ENCODE data around the gene OR8D2. TPM values are rescaled to one million over a fixed set of nuclear protein-coding genes. Genes with fewer than 3 reads are reported as not detected.

OR8D2 gene
- total RNA-seq, result not detected

GRCh38 chr11:124320097-124320496 is at the start of gene OR8D2:
OR8D2 (minus strand) TSS chr11:124320197; CDS start chr11:124320197, 0 bp downstream.
- DNase-seq, result no peak

GRCh38 chr11:124359566-124359965 is 39.6 kb upstream of the OR8D2 start:
- DNase-seq, result no peak

- DNase-seq, result no peak
These were observed 26.4 kb upstream of the OR8D2 start for GRCh38 chr11:124346311-124346955.

DNA sequence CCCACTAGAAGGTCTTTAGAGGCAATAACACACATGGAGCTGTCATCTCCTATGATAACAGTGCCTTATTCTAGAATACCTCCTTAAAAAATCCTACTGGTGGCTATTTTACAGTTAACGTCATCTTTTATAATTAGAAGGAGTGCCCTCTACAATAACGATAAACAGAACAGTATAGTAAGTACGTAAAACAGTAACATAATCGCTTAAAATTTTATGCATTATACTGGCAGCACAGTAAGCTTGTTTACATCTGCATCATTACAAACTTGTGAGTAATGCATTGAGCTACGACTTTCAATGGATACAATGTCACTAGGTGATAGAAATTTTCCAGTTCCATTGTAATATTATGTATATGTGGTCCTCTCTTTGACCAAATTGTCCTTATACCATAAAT is 24.3 kb upstream of the OR8D2 start:
- DNase-seq, result no peak

DNA sequence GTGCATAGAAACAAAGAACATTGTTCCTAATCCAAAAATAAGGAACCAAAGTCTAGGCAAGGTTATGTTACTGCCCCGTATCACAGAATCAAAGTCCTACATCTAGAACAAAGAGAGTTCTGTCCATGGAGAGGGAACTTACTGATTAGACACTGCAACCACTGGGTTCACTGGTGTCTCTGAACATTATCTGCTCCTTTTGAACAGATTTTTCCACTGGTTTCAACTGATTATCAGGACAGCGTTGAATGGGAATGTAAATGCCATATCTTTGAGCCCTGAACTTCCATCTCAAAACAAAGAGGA is 20.1 kb upstream of the OR8D2 start:
- DNase-seq, result no peak

DNA sequence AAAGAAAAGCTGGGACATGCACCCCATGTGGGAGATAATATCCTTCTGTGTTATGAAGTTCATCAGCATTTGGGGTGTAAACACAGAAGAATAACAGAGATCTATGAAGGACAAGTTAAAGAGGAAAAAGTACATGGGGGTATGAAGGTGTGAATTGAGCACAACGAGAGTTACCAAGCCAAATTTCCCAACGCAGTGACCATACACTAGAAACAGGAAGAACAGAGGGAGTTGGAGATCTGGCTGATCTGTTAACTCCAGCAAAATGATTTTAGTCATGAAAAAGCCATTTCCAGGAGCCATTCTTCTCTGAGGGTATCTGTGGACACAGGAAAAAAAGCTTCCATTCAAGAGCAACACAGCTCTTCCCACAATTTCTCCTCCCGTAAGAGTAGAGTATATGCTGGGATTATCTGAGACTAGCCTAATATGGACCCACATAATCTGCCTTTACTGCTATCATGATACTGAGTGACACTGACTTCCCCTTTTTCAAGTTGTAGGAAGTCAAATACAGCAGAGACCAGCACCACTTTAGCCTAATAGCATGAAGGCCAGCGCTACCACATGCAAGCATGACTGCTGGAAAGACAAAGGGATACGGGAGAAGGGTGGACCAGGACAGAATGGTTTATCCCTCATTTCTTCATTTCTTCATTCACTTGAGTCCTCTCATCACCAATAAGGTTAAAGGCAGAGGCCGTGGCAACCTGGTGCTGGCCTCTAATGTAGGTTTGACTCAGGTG is 19.6 kb upstream of the OR8D2 start:
- no peak for DNase-seq

- no peak for DNase-seq
These were observed 11.9 kb upstream of the OR8D2 start for GRCh38 chr11:124331873-124332272.

DNA sequence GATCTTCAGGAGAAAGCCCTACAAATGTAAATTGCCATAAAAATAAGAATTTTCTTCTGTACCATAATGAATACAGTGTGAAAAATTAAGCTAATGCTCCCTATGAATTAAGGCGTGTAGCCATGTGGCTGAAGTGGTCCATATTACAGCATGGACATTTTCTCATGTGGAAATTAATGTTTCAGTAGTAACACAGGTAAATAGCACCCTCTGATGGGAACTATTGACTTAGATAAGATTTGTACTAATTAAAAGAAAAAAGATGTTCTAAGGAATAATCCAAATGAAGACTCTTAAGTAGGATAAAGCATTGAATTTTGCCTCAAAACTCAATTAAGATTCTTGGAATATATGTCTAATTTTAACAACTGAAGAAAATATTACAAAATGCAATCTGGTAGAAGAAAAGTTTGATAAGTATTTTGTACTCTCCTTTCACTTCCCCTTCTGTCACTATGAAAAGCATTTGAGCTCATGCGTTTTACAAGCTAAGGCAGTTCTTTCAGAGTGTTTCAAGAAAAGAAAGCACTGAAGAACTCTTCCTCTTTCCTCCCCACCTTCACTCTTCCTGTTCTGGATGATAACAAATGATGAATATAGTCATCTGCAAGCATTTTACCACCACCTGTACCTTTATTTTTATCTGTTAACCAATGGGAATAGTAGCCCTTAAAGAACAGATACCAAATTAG is 9.9 kb upstream of the OR8D2 start:
- no peak for DNase-seq

- no peak for DNase-seq
These were observed 7.8 kb upstream of the OR8D2 start for GRCh38 chr11:124327775-124328174.

DNA sequence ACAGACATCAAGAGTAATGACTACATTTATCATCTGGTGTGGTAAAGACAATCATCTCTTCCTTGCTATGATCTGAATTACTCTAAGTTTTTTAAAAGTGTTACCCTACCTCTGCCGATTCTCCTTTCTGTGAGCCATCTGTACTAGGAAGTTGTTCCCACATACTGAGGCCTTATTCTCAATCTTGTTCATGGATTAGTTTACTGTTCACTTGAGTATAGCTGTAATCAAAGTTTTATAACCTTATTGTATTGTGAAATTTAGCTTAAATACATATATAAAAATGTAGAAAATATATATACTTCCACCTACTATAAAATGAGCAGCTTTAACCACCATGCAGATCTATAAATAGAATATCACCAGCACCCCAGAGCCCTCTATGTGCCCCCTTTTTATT is 2.4 kb upstream of the OR8D2 start:
- DNase-seq, result no peak

DNA sequence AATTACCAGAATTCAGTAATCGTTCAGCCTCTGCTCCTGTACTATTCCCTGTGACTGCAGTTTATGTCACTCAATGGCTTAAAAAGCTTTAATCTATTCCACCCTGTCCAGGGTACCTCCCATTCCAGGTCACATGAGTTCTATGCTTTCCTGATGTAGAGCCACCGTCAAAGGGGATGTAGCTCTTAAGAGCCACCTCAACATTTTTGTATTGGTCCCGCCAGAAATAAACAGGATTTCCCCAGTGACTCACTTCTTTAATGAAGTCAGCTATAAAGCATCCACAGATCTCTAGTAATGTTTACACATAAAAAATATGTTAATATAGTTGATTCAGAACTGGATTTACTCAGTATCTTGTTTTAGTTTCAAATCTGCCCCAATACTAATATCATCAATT is 4.9 kb downstream of the OR8D2 start:
- no peak for DNase-seq

GRCh38 chr11:124313849-124314248 is 6.1 kb downstream of the OR8D2 start, which contains the start of gene OR8D1:
OR8D1 (minus strand) TSS chr11:124313949; CDS start chr11:124310766, 3,183 bp downstream.
- DNase-seq, result no peak

DNA sequence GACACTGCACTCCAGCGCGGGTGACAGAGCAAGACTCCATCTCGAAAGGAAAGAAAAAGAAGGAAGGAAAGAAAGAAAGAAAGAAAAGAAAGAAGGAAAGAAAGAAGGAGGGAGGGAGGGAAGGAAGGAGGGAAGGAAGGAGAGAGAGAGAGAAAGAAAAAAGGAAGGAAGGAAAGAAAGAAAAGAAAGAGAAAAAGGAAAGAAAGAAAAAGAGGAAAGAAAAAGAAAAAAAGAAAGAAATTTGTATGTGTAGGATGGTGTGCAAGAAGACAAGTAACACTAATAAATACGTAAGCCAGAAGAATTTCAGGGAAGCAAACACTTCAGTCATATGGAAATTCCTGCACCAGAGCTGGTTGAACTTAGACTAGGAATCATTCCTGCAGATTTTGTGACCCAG is 6.9 kb downstream of the OR8D2 start:
- no peak for DNase-seq

DNA sequence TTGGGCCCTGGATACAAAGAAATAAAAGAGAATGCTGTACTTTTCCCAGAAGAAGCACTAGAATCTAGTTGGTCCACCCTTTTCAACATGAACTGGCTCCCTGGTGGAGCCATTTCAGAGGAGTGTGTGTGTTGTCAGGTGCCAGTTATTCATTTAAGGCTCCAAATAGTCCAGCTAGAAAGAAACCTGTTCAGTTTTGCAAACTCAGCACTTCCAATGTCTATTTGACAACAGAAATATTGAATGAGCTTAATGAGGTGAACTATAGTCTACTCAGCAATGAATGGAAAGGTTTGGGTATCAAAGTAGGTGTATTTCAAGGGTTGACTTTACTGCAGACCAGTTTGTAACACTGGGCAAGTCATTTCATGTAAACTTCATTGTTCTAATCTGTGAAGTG is 8.3 kb downstream of the OR8D2 start:
- no peak for DNase-seq

GRCh38 chr11:124311269-124311668 is 8.7 kb downstream of the OR8D2 start:
- no peak for DNase-seq

- DNase-seq, result no peak
These were observed 9.3 kb downstream of the OR8D2 start for GRCh38 chr11:124310721-124311120.

- no peak for DNase-seq
These were observed 12.9 kb downstream of the OR8D2 start for GRCh38 chr11:124307093-124307492.

DNA sequence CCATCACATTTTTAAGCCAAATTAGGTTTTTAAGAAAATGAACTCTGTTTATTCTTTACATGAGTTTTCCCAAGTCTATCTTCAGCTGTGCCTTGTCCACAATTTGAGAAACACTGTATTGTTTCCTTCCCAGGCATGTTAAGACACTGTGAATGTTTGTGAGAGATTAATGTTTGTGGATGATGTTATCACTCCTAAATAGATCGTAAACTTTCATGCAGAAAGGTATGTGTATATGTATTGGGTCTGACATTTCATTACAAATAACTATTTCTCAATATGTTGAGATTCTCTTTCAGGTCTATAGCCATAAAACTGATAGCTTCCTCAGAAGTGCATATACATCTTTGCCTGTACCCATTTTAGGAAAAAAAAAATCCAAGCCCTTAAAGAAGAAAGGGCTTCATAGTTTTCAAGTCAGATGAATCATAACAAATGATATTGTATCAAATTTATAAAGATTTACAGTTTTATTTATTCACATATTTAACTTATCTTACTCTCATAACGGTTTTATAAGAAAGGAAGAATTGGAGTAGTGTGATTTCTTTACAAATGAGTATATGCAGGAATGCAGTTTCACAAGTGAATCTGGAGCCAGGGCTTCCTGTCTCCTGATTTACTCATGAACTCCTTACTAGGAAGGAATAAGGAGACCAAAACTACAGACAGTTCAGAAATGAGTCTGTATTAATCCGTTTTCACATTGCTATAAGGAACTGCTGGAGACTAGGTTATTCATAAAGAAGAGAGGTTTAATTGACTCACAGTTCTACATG is 17.5 kb downstream of the OR8D2 start:
- DNase-seq, result no peak

GRCh38 chr11:124301548-124301947 is 18.4 kb downstream of the OR8D2 start:
- DNase-seq, result no peak

GRCh38 chr11:124297921-124298320 is 22.1 kb downstream of the OR8D2 start:
- no peak for DNase-seq

- DNase-seq, result no peak
These were observed 24.0 kb downstream of the OR8D2 start for GRCh38 chr11:124296016-124296415.

- no peak for DNase-seq
These were observed 25.3 kb downstream of the OR8D2 start for GRCh38 chr11:124294687-124295086.
